Upper lobe of left lung (tissue), 4 donors: ENCODE measurements around the gene FAM81A.

Experiments
- CTCF ChIP-seq, 6 experiments: fragments of 450-650 bp in 4 of 6; fragments of 200-600 bp in 2 of 6; sonication (generic) in 2 of 6; IDR thresholded peaks; one replicate each; pipeline ENCODE4 v1.5.1; 2016 to 2019; ENCODE audit warnings: antibody characterized with exemption in 6 of 6
- POLR2A ChIP-seq, 4 donors: fragments of 450-650 bp; IDR thresholded peaks; one replicate each; pipeline ENCODE4 v1.5.1; 2016 to 2017; ENCODE audit warnings: antibody characterized with exemption in 4 of 4, mild to moderate bottlenecking in 2 of 4

DNA sequence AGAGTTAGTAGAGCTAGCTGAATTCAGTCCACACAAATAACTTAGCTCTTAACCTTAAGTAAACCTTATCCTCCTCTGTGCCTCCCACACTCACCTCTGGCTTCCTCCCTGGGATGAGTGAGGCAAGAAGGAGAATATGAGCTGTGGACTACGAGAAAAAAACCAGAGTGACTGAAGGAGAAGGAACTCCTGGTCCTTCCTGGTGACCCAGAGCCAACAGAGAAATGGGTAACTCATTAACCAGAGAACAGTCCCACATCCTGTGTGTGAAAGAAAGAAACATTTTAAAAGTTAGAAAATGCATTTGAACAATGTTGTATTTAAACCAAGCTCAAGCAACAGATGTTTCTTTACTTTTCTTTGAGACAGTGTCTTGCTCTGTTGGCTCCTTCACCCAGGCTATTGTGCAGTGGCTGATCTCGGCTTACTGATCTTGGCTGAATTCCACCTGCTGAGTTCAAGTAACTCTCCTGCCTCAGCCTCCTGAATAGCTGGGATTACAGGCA lies 27.5 kb upstream of the FAM81A start:
- TF ChIP-seq POLR2A (IDR thresholded peaks at IDR 0.05) (no peak), CTCF (IDR thresholded peaks at IDR 0.05) (no peak)
